Measurements from ENCODE around the gene DDX5.

The DDX5 gene

GRCh38 chr17:64532409-64532808 lies 26.3 kb upstream of the DDX5 start:
- H3K4me3 ChIP-seq (ENCODE audit: low read depth, low read length): no peak overlapping the region
- TF ChIP-seq CTCF (IDR thresholded peaks at IDR 0.05; ENCODE audit: low read depth, low read length, missing control alignments): no peak
- no peak for DNase-seq (ENCODE audit: low read depth)

- H3K4me3 ChIP-seq (ENCODE audit: low read depth, low read length): no peak overlapping the region
- TF ChIP-seq CTCF (IDR thresholded peaks at IDR 0.05; ENCODE audit: low read depth, low read length, missing control alignments): no peak
- no peak for DNase-seq (ENCODE audit: low read depth)
Measured at GRCh38 chr17:64531955-64532371, 25.9 kb upstream of the DDX5 start.

DNA sequence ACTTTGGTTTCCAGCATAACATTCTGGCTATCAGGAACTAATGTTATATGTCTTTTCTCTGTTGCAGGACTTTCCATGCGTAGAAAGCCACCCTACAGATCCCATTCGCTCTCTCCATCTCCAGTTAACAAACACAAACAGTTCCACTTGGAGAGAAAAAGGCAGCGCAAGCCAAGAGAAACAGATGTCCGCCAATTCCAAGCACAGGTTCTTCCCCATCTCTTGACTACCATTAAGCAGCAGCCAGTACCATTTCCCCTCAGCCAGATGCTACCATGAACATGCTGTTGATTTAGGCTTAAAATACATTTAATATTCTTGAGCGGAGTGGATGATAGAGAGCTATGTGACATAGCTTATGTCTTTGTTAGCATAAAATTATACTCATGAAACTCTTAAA lies 23.1 kb upstream of the DDX5 start:
- no peak for DNase-seq (ENCODE audit: low read depth)
- TF ChIP-seq CTCF (IDR thresholded peaks at IDR 0.05; ENCODE audit: low read depth, low read length, missing control alignments): no peak

GRCh38 chr17:64527914-64528313 lies 21.8 kb upstream of the DDX5 start:
- no peak for TF ChIP-seq CTCF (IDR thresholded peaks at IDR 0.05; ENCODE audit: low read depth, low read length, missing control alignments)
- H3K4me3 ChIP-seq (ENCODE audit: low read depth, low read length): no peak overlapping the region
- DNase-seq (ENCODE audit: low read depth): no peak

More for the DNA sequence above, 23.1 kb upstream of the DDX5 start:
- no peak overlapping the region for H3K4me3 ChIP-seq (ENCODE audit: low read depth, low read length)

- TF ChIP-seq CTCF (IDR thresholded peaks at IDR 0.05; ENCODE audit: low read depth, low read length, missing control alignments): no peak
- no peak for DNase-seq (ENCODE audit: low read depth)
- H3K4me3 ChIP-seq (ENCODE audit: low read depth, low read length): no peak overlapping the region
Measured at GRCh38 chr17:64520359-64520758, 14.3 kb upstream of the DDX5 start.

- no peak overlapping the region for H3K4me3 ChIP-seq (ENCODE audit: low read depth, low read length)
- DNase-seq (ENCODE audit: low read depth): no peak
- no peak for TF ChIP-seq CTCF (IDR thresholded peaks at IDR 0.05; ENCODE audit: low read depth, low read length, missing control alignments)
Measured at GRCh38 chr17:64519601-64520000, 13.5 kb upstream of the DDX5 start.

- no peak for DNase-seq (ENCODE audit: low read depth)
- no peak overlapping the region for H3K4me3 ChIP-seq (ENCODE audit: low read depth, low read length)
- TF ChIP-seq CTCF (IDR thresholded peaks at IDR 0.05; ENCODE audit: low read depth, low read length, missing control alignments): no peak
Measured at GRCh38 chr17:64515829-64516228, 9.7 kb upstream of the DDX5 start.
